HepG2 (cell line): ENCODE results near the gene PIP5K1A. TPM values are rescaled to one million over a fixed set of nuclear protein-coding genes. Genes with fewer than 3 reads are reported as not detected.

Experiments
- ARID2 ChIP-seq: sonication (generic); formaldehyde crosslinking; IDR thresholded peaks from 2 replicates; pipeline ENCODE4 v1.8.1; 2022; ENCODE audit warnings: mild to moderate bottlenecking, missing genetic modification reagents, borderline replicate concordance
- FOXP1 ChIP-seq, 2 experiments: fragments of 450-650 bp in 1 of 2; IDR thresholded peaks; 2 replicates each; pipeline ENCODE4 v1.6.1; 2017 to 2018; ENCODE audit warnings: antibody characterized with exemption in 1 of 2
- MBD4 ChIP-seq: IDR thresholded peaks from 2 replicates; pipeline ENCODE4 v1.6.1; 2012; ENCODE audit warnings: low read length, inconsistent platforms, borderline replicate concordance
- MTA1 ChIP-seq: sonication (generic); formaldehyde crosslinking; IDR thresholded peaks from 2 replicates; pipeline ENCODE4 v1.4.0; 2020; ENCODE audit warnings: missing genetic modification reagents, mild to moderate bottlenecking, borderline replicate concordance
- NR2C2 ChIP-seq: sonication (generic); formaldehyde crosslinking; IDR thresholded peaks from 2 replicates; pipeline ENCODE4 v1.4.0; 2020; ENCODE audit warnings: missing genetic modification reagents, mild to moderate bottlenecking, moderate library complexity, borderline replicate concordance
- YEATS4 ChIP-seq: sonication (generic); formaldehyde crosslinking; IDR thresholded peaks from 2 replicates; pipeline ENCODE4 v1.4.0; 2020; ENCODE audit warnings: missing genetic modification reagents, borderline replicate concordance
- YY1 ChIP-seq: IDR thresholded peaks from 2 replicates; pipeline ENCODE4 v1.6.1; 2011; ENCODE audit warnings: low read length, low read depth, moderate library complexity, mild to moderate bottlenecking; ENCODE audit not compliant: insufficient read depth, insufficient replicate concordance
- ZNF264 ChIP-seq: sonication (generic); formaldehyde crosslinking; IDR thresholded peaks from 2 replicates; pipeline ENCODE4 v1.4.0; 2020; ENCODE audit warnings: missing genetic modification reagents
- ZNF709 ChIP-seq: sonication (generic); formaldehyde crosslinking; IDR thresholded peaks from 2 replicates; pipeline ENCODE4 v1.5.0; 2020; ENCODE audit warnings: mild to moderate bottlenecking, missing genetic modification reagents
- polyA plus RNA-seq, 8 experiments: library from polyadenylated mRNA; depleted of rRNA in 3 of 8; stranded (reverse) in 7 of 8; unstranded in 1 of 8; fragments of >200 nt; fragmentation: Illumina TruSeq in 4 of 8; extraction: Trizol in 4 of 8; gene quantifications; 2 replicates each; pipeline versions ENCODE4 v1.2.1 to v1.2.3, GENCODE V29; 2011 to 2016; ENCODE audit warnings: low read depth in 4 of 8, missing spikeins in 1 of 8, mixed read lengths in 1 of 8; ENCODE audit not compliant: insufficient read depth in 1 of 8
- total RNA-seq, 5 experiments: library from RNA; depleted of rRNA; stranded (reverse); fragments of >200 nt; fragmentation: Illumina TruSeq; extraction: Trizol; gene quantifications; 2 replicates each; pipeline ENCODE4 v1.2.3, GENCODE V29; 2016; ENCODE audit warnings: low read depth in 1 of 5
- TF ChIP-seq, protein P1 (sequence below): IDR thresholded peaks from 2 replicates; pipeline ENCODE4 v1.6.1; 2012; ENCODE audit warnings: inconsistent platforms
- TF ChIP-seq, protein P2 (sequence below): IDR thresholded peaks from 2 replicates; pipeline ENCODE4 v1.6.1; 2016; ENCODE audit warnings: missing compliant biosample characterization, missing genetic modification reagents, borderline replicate concordance
- TF ChIP-seq, protein P3 (sequence below), 2 experiments: IDR thresholded peaks; 2 replicates each; pipeline ENCODE4 v1.6.1; 2011 to 2012; ENCODE audit warnings: low read length in 2 of 2, borderline replicate concordance in 1 of 2, low read depth in 1 of 2, mild to moderate bottlenecking in 1 of 2, moderate library complexity in 1 of 2
- TF ChIP-seq, protein P4 (sequence below): IDR thresholded peaks from 2 replicates; pipeline ENCODE4 v1.6.1; 2016; ENCODE audit warnings: low read depth, control low read depth
- TF ChIP-seq, protein P5 (sequence below): sonication (generic); formaldehyde crosslinking; IDR thresholded peaks from 2 replicates; pipeline ENCODE4 v1.4.0; 2020; ENCODE audit warnings: missing genetic modification reagents

PIP5K1A gene
- total and polyA plus RNA-seq, 2 of the 13 experiments (the other 11 are each of a cell fraction or from before 2014, with no cell fraction given), result 45.3 to 65.1 TPM

DNA sequence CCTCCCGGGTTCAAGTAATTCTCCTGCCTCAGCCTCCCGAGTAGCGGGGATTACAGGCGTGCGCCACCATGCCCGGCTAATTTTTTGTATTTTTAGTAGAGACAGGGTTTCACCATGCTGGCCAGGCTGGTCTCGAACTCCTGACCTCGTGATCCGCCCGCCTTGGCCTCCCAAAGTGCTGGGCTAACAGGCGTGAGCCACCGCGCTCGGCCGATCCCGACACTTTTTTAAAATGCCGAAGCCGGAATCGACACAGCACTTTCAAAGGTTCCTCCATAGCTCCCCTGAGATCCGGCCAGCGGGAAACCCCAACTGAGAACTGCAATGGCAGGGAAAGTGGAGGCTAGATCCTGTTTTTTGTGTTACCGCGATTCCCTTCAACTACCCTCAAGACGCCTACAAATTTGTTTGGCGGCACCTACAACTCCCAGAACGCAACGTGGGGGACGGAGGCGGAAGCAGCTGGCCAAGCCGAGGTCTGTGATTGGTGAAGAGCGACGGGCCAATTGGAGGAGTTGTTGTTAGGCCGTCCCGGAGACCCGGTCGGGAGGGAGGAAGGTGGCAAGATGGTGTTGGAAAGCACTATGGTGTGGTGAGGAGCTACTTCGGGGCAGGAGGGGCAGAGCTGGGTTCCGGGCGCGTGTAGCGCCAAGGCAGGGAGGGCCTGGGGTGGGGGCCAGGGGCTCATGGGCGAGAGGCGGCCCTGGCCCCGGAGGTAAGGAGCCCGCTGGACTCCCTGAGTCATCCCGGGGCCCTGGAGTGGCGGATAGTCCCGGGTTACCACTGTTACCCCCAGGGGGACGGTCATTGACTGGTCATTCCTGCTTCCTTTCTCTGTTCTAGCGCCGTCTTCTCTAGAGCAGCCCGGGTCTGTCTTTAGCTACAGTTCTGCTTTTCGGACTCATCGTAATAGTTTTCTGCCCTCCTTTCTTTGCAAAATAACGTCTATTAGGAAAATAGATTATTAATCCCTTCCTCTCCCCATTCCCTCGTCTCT, 56.2 kb downstream of the PIP5K1A start, which contains the start of gene PSMD4 (continued):
- peak; percentile 84 for TF ChIP-seq YY1
- no peak for TF ChIP-seq MBD4
- TF ChIP-seq, protein P1, sequence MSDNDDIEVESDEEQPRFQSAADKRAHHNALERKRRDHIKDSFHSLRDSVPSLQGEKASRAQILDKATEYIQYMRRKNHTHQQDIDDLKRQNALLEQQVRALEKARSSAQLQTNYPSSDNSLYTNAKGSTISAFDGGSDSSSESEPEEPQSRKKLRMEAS, result peak; percentile 72
- TF ChIP-seq, protein P2, sequence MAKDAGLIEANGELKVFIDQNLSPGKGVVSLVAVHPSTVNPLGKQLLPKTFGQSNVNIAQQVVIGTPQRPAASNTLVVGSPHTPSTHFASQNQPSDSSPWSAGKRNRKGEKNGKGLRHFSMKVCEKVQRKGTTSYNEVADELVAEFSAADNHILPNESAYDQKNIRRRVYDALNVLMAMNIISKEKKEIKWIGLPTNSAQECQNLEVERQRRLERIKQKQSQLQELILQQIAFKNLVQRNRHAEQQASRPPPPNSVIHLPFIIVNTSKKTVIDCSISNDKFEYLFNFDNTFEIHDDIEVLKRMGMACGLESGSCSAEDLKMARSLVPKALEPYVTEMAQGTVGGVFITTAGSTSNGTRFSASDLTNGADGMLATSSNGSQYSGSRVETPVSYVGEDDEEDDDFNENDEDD (CRISPR knock-in tag), result peak; percentile 64; the same call in 1 of the 2 replicates
- TF ChIP-seq ZNF709 (CRISPR knock-in tag), result peak; percentile 35; the same call in 1 of the 2 replicates
- TF ChIP-seq YEATS4 (CRISPR knock-in tag), result 0 out of 2 replicates have a peak, but pooled peaks have one; percentile 72
- TF ChIP-seq FOXP1 (IDR thresholded peaks at IDR 0.05), result 0 out of 2 replicates have a peak, but pooled peaks have one; percentile 31
- no peak for TF ChIP-seq FOXP1 (CRISPR knock-in tag; IDR thresholded peaks at IDR 0.05)
- TF ChIP-seq, protein P3, sequence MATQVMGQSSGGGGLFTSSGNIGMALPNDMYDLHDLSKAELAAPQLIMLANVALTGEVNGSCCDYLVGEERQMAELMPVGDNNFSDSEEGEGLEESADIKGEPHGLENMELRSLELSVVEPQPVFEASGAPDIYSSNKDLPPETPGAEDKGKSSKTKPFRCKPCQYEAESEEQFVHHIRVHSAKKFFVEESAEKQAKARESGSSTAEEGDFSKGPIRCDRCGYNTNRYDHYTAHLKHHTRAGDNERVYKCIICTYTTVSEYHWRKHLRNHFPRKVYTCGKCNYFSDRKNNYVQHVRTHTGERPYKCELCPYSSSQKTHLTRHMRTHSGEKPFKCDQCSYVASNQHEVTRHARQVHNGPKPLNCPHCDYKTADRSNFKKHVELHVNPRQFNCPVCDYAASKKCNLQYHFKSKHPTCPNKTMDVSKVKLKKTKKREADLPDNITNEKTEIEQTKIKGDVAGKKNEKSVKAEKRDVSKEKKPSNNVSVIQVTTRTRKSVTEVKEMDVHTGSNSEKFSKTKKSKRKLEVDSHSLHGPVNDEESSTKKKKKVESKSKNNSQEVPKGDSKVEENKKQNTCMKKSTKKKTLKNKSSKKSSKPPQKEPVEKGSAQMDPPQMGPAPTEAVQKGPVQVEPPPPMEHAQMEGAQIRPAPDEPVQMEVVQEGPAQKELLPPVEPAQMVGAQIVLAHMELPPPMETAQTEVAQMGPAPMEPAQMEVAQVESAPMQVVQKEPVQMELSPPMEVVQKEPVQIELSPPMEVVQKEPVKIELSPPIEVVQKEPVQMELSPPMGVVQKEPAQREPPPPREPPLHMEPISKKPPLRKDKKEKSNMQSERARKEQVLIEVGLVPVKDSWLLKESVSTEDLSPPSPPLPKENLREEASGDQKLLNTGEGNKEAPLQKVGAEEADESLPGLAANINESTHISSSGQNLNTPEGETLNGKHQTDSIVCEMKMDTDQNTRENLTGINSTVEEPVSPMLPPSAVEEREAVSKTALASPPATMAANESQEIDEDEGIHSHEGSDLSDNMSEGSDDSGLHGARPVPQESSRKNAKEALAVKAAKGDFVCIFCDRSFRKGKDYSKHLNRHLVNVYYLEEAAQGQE (IDR thresholded peaks at IDR 0.05; ENCODE audit: borderline replicate concordance in 1 of 2, low read depth in 1 of 2, low read length in 2 of 2), result no peak
- TF ChIP-seq NR2C2, result peak; percentile 73
- no peak for TF ChIP-seq ZNF264
- TF ChIP-seq MTA1, result no peak
- TF ChIP-seq ARID2 (CRISPR knock-in tag), result 0 out of 2 replicates have a peak, but pooled peaks have one; percentile 18
- TF ChIP-seq, protein P4, sequence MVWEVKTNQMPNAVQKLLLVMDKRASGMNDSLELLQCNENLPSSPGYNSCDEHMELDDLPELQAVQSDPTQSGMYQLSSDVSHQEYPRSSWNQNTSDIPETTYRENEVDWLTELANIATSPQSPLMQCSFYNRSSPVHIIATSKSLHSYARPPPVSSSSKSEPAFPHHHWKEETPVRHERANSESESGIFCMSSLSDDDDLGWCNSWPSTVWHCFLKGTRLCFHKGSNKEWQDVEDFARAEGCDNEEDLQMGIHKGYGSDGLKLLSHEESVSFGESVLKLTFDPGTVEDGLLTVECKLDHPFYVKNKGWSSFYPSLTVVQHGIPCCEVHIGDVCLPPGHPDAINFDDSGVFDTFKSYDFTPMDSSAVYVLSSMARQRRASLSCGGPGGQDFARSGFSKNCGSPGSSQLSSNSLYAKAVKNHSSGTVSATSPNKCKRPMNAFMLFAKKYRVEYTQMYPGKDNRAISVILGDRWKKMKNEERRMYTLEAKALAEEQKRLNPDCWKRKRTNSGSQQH (CRISPR knock-in tag), result no peak
- TF ChIP-seq, protein P5, sequence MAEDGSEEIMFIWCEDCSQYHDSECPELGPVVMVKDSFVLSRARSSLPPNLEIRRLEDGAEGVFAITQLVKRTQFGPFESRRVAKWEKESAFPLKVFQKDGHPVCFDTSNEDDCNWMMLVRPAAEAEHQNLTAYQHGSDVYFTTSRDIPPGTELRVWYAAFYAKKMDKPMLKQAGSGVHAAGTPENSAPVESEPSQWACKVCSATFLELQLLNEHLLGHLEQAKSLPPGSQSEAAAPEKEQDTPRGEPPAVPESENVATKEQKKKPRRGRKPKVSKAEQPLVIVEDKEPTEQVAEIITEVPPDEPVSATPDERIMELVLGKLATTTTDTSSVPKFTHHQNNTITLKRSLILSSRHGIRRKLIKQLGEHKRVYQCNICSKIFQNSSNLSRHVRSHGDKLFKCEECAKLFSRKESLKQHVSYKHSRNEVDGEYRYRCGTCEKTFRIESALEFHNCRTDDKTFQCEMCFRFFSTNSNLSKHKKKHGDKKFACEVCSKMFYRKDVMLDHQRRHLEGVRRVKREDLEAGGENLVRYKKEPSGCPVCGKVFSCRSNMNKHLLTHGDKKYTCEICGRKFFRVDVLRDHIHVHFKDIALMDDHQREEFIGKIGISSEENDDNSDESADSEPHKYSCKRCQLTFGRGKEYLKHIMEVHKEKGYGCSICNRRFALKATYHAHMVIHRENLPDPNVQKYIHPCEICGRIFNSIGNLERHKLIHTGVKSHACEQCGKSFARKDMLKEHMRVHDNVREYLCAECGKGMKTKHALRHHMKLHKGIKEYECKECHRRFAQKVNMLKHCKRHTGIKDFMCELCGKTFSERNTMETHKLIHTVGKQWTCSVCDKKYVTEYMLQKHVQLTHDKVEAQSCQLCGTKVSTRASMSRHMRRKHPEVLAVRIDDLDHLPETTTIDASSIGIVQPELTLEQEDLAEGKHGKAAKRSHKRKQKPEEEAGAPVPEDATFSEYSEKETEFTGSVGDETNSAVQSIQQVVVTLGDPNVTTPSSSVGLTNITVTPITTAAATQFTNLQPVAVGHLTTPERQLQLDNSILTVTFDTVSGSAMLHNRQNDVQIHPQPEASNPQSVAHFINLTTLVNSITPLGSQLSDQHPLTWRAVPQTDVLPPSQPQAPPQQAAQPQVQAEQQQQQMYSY (CRISPR knock-in tag), result 0 out of 2 replicates have a peak, but pooled peaks have one; percentile 21
